Esophagus muscularis mucosa (tissue), 4 donors: ENCODE data around the gene MICAL3. TPM values are rescaled to one million over a fixed set of nuclear protein-coding genes. Genes with fewer than 3 reads are reported as not detected.

Experiments
- DNase-seq: peaks from one replicate; pipeline ENCODE4 v3.0.0-alpha.2; 2017; ENCODE audit errors: extremely low spot score
- H3K27ac ChIP-seq, 4 donors: fragments of 200-600 bp; sonication (generic); replicated peaks in 1 of 4; 1 replicate in 3 of 4; 2 replicates in 1 of 4; pipeline ENCODE4 v1.5.1; 2016 to 2019; ENCODE audit warnings: mild to moderate bottlenecking in 1 of 4
- H3K27me3 ChIP-seq, 4 donors: fragments of 200-600 bp; sonication (generic); one replicate each; pipeline versions ENCODE4 v1.5.1 to v1.6.0; 2016 to 2019
- H3K36me3 ChIP-seq, 4 donors: fragments of 200-600 bp; sonication (generic); one replicate each; pipeline ENCODE4 v1.5.1; 2016 to 2019
- H3K4me1 ChIP-seq, 4 donors: fragments of 200-600 bp; sonication (generic); one replicate each; pipeline ENCODE4 v1.5.1; 2016 to 2019
- H3K4me3 ChIP-seq, 4 donors: fragments of 200-600 bp; sonication (generic); 1 replicate in 2 of 4; 2 replicates in 2 of 4; pipeline ENCODE4 v1.5.1; 2016 to 2019; ENCODE audit warnings: mild to moderate bottlenecking in 4 of 4, moderate library complexity in 1 of 4
- H3K9me3 ChIP-seq, 4 donors: fragments of 200-600 bp; sonication (generic); 1 replicate in 3 of 4; 2 replicates in 1 of 4; pipeline ENCODE4 v1.5.1; 2016 to 2019
- CTCF ChIP-seq, 3 experiments: fragments of 200-600 bp in 2 of 3; fragments of 450-650 bp in 1 of 3; sonication (generic) in 2 of 3; IDR thresholded peaks; one replicate each; pipeline ENCODE4 v1.5.1; 2017 to 2019; ENCODE audit warnings: antibody characterized with exemption in 3 of 3, mild to moderate bottlenecking in 2 of 3, moderate library complexity in 1 of 3
- EP300 ChIP-seq: sonication (generic); formaldehyde crosslinking; IDR thresholded peaks from one replicate; pipeline ENCODE4 v1.6.1; 2017; ENCODE audit warnings: antibody characterized with exemption
- POLR2A ChIP-seq: fragments of 450-650 bp; IDR thresholded peaks from one replicate; pipeline ENCODE4 v1.6.1; 2017; ENCODE audit warnings: antibody characterized with exemption, moderate library complexity, mild to moderate bottlenecking, low read depth
- POLR2AphosphoS5 ChIP-seq, 2 donors: sonication (generic); formaldehyde crosslinking; IDR thresholded peaks; one replicate each; pipeline ENCODE4 v1.6.1; 2017; ENCODE audit warnings: antibody characterized with exemption in 2 of 2
- WGBS: methylation state at CpG from one replicate; pipeline ENCODE4 v1.1.5; 2018; 5-methylcytosine and 5-hydroxymethylcytosine counted together
- intact Hi-C: fragments of 100-400 bp; cut with DNase I; formaldehyde crosslinking; loops from one replicate; pipeline ENCODE4 v1.15.1; 2023
- total RNA-seq, 4 donors: library from RNA; depleted of rRNA; stranded (reverse); fragments of >200 nt; gene quantifications; one replicate each; pipeline versions ENCODE4 v1.1.0 to v1.2.1, GENCODE V29; 2016

MICAL3 gene
- total RNA-seq, 4 donors from 2014 or later = 35.1 to 91.8 (median 67.8) TPM

GRCh38 chr22:17749605-17750395 is 274.6 kb downstream of the MICAL3 start:
- H3K27me3 ChIP-seq = no peaks in the 10 kb centered on the region
- H3K36me3 ChIP-seq = no peaks in the 10 kb centered on the region
- intact Hi-C loops = loop anchor here (5.0 kb wide), 1 partner anchor 33 kb away; no protein-coding TSS in a partner anchor
- WGBS = 90% methylated on average over 26 of the region's 35 CpGs
- no peak overlapping the region for H3K27ac ChIP-seq
- H3K4me1 ChIP-seq = peaks cover 0 to 6% (median 3%) of the 10 kb centered on the region in 4 donors
- DNase-seq = no peak
- no peak overlapping the region for H3K4me3 ChIP-seq
- TF ChIP-seq POLR2AphosphoS5 (IDR thresholded peaks at IDR 0.05) = no peak
- TF ChIP-seq EP300 = no peak
- TF ChIP-seq POLR2A = no peak
- no peak for TF ChIP-seq CTCF (IDR thresholded peaks at IDR 0.05)
- no peaks in the 10 kb centered on the region for H3K9me3 ChIP-seq

- H3K36me3 ChIP-seq = no peaks in the 10 kb centered on the region
- 75% methylated on average over 36 of the region's 40 CpGs for WGBS
- H3K9me3 ChIP-seq = no peaks in the 10 kb centered on the region
- intact Hi-C loops = loop anchor here (5.0 kb wide), 1 partner anchor 34 kb away; no protein-coding TSS in a partner anchor
- DNase-seq = no peak
- TF ChIP-seq CTCF (IDR thresholded peaks at IDR 0.05) = peak; percentile 17 to 52 (median 42)
- no peak for TF ChIP-seq POLR2A
- H3K4me1 ChIP-seq = peaks cover 0 to 7% (median 5%) of the 10 kb centered on the region in 4 donors
- H3K27me3 ChIP-seq = no peaks in the 10 kb centered on the region
- peak overlapping the region; percentile 19 to 33 (median 28) for H3K4me3 ChIP-seq
- H3K27ac ChIP-seq = no peak overlapping the region
These were observed 275.6 kb downstream of the MICAL3 start for GRCh38 chr22:17748555-17749353.

- peaks cover 0 to 19% (median 8%) of the 10 kb centered on the region in 4 donors for H3K4me1 ChIP-seq
- H3K27me3 ChIP-seq = no peaks in the 10 kb centered on the region
- H3K27ac ChIP-seq = no peak overlapping the region
- no peaks in the 10 kb centered on the region for H3K9me3 ChIP-seq
- WGBS = 93% methylated on average over 6 of the region's 10 CpGs
- no peak for TF ChIP-seq POLR2AphosphoS5 (IDR thresholded peaks at IDR 0.05)
- no peak for TF ChIP-seq EP300
- TF ChIP-seq POLR2A = no peak
- no peak for TF ChIP-seq CTCF (IDR thresholded peaks at IDR 0.05)
- DNase-seq = no peak
- intact Hi-C loops = loop anchor here (5.0 kb wide), 1 partner anchor 35 kb away; no protein-coding TSS in a partner anchor
- no peak overlapping the region for H3K4me3 ChIP-seq
- H3K36me3 ChIP-seq = no peaks in the 10 kb centered on the region
These were observed 277.4 kb downstream of the MICAL3 start for GRCh38 chr22:17746916-17747315.

- 72% methylated on average over 7 of the region's 7 CpGs for WGBS
- Histone ChIP-seq H3K27ac (no peak overlapping the region), H3K9me3 (no peaks in the 10 kb centered on the region), H3K36me3 (peaks cover 0 to 2% (median under 1%) of the 10 kb centered on the region in 4 donors), H3K27me3 (no peaks in the 10 kb centered on the region), H3K4me3 (no peak overlapping the region), H3K4me1 (peaks cover 0 to 20% (median 8%) of the 10 kb centered on the region in 4 donors)
- TF ChIP-seq POLR2A (no peak), EP300 (no peak), CTCF (IDR thresholded peaks at IDR 0.05) (no peak), POLR2AphosphoS5 (IDR thresholded peaks at IDR 0.05) (no peak)
- DNase-seq = no peak
- intact Hi-C loops = no loop called here
These were observed 279.9 kb downstream of the MICAL3 start for GRCh38 chr22:17744430-17744829.
